ENCODE results near the gene PLA2G4E. TPM values are rescaled to one million over a fixed set of nuclear protein-coding genes. Genes with fewer than 3 reads are reported as not detected.

The PLA2G4E gene
- total RNA-seq, 1 donor from 2014 or later, result not detected

DNA sequence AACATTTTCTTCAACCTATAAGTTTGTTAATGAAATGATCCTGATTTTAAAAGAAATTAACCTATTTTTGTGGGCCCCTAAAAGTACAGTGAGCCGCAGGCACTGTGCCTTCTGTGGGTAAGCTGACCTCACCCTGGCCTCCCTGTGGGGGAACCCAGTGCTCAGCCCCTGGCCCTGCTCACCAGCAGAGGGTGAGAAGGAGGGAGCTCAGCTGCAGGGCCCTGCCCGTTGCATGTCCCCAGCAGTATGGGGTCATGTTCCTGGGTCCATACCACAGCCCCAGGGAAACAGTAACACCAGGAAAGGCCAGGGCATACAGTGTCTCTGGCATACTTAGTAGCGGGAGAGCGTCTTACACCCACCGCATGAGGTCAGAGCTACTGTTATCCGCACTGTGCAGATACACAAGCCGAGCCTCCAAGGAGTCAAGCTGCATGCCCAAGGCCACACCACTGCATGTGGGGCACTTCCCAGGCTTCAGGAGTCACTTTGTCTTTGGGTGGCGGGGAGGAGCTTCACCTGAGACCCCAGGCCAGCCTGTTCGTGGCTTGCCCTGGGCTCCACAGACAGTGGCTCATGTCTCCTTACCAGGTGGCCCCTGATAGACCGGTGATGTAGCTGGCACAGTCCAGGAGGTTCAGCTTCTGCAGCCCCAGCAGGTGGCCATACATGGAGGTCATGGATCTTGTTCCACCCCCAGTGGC lies 25.9 kb downstream of the PLA2G4E start:
- no peaks in the 10 kb centered on the region for H3K9me3 ChIP-seq (replicated peaks)
- peaks cover 6% of the 10 kb centered on the region for H3K4me1 ChIP-seq
- H3K4me3 ChIP-seq, result no peak overlapping the region
- H3K27ac ChIP-seq (replicated peaks), result no peak overlapping the region
- no peaks in the 10 kb centered on the region for H3K36me3 ChIP-seq
- H3K27me3 ChIP-seq (ENCODE audit: low read depth), result no peaks in the 10 kb centered on the region
- no peak for DNase-seq
- intact Hi-C loops (cut with micrococcal nuclease), result loop anchor here (5.0 kb wide), 1 partner anchor 57 kb away; no protein-coding TSS in a partner anchor
- TF ChIP-seq, protein P1, sequence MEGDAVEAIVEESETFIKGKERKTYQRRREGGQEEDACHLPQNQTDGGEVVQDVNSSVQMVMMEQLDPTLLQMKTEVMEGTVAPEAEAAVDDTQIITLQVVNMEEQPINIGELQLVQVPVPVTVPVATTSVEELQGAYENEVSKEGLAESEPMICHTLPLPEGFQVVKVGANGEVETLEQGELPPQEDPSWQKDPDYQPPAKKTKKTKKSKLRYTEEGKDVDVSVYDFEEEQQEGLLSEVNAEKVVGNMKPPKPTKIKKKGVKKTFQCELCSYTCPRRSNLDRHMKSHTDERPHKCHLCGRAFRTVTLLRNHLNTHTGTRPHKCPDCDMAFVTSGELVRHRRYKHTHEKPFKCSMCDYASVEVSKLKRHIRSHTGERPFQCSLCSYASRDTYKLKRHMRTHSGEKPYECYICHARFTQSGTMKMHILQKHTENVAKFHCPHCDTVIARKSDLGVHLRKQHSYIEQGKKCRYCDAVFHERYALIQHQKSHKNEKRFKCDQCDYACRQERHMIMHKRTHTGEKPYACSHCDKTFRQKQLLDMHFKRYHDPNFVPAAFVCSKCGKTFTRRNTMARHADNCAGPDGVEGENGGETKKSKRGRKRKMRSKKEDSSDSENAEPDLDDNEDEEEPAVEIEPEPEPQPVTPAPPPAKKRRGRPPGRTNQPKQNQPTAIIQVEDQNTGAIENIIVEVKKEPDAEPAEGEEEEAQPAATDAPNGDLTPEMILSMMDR (IDR thresholded peaks at IDR 0.05; ENCODE audit: borderline replicate concordance), result no peak

DNA sequence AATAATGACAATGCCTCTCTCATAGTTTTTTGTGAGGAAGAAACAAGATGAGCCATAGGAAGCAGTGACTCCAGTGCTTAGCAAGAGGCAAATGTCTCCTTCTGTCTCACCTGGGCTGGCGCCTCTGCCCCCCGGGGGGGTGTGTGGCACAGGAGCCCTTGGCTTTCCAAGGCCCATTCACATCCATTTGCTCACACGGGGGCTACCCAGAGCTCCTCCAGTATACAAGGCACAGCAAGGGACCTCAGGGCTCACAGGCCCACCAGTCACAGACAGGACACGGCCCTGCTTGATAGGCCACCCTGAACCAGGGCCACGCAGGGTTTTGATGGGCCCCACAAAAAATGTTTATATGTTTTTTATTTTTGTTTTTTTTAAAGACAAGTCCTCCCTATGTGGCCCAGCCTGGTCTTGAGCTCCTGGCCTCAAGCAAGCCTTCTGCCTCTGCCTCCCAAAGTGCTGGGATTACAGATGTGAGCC lies 26.6 kb downstream of the PLA2G4E start:
- no peak for DNase-seq
- no peaks in the 10 kb centered on the region for H3K36me3 ChIP-seq
- no peak overlapping the region for H3K4me3 ChIP-seq
- no peaks in the 10 kb centered on the region for H3K9me3 ChIP-seq (replicated peaks)
- TF ChIP-seq, protein P1 (IDR thresholded peaks at IDR 0.05; ENCODE audit: borderline replicate concordance), result no peak
- H3K27me3 ChIP-seq (ENCODE audit: low read depth), result no peaks in the 10 kb centered on the region
- intact Hi-C loops (cut with micrococcal nuclease), result loop anchor here (5.0 kb wide), 1 partner anchor 58 kb away; no protein-coding TSS in a partner anchor
- H3K27ac ChIP-seq (replicated peaks), result no peak overlapping the region
- peaks cover 6% of the 10 kb centered on the region for H3K4me1 ChIP-seq

DNA sequence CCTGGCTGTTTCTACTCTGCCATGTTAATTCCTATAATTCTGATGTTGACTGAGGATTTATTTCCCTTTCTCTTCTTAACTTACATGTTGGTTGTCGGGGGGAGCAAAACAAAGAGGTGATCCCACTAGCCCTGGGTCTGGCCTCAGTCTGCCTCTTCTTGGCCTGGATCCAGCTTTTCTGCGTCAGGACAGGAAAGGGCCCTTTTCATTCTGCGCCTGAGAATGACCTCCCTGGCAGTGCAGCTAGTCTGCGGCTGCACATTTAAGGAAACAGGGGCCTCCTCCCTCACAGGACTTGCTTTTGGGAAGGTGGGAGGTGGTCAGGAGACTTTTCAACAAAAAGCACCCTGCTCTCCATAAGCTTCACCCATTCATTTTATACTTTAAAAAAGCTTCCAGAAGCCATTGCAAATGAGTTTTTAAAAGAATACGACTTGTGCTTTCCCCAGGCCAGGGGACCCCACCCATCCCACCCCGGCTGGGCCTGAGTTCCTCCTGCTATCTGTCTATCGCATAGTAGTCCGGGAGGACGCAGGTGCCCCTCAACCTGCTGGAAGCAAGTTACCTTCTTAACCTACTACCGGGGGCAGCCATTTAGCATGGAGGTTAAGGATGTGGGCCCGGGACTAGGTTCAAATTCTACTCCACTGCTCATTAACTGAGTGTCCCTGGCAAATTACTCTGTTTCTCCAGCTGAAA lies 27.2 kb downstream of the PLA2G4E start:
- TF ChIP-seq, protein P1 (IDR thresholded peaks at IDR 0.05; ENCODE audit: borderline replicate concordance), result no peak
- no peak overlapping the region for H3K27ac ChIP-seq (replicated peaks)
- no peaks in the 10 kb centered on the region for H3K27me3 ChIP-seq (ENCODE audit: low read depth)
- intact Hi-C loops (cut with micrococcal nuclease), result loop anchor here (5.0 kb wide), 1 partner anchor 59 kb away; no protein-coding TSS in a partner anchor
- H3K36me3 ChIP-seq, result no peaks in the 10 kb centered on the region
- no peak for DNase-seq
- H3K4me3 ChIP-seq, result no peak overlapping the region
- H3K9me3 ChIP-seq (replicated peaks), result no peaks in the 10 kb centered on the region
- peaks cover 6% of the 10 kb centered on the region for H3K4me1 ChIP-seq

DNA sequence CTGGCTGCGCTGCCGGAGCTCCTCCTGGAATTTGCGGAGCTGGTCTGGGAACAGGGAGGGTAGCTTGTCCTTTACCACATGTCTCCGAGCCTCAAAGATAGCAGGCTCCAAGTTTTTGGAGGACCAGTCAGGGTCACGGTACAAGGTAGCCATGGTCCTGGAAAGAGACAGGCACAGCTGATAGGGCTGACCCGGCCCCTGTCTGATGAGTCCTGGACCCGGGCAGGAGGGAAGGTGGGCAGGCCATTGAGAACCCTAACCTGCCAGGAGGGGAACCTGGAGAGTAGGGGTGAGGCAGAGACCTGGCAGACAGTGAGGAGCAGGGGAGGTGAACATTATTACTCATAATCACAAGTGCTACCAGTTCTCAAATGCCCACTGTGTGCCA lies 28.0 kb downstream of the PLA2G4E start:
- intact Hi-C loops (cut with micrococcal nuclease), result loop anchor here (5.0 kb wide), 1 partner anchor 60 kb away; no protein-coding TSS in a partner anchor
- no peak for DNase-seq
- TF ChIP-seq, protein P1 (IDR thresholded peaks at IDR 0.05; ENCODE audit: borderline replicate concordance), result no peak

DNA sequence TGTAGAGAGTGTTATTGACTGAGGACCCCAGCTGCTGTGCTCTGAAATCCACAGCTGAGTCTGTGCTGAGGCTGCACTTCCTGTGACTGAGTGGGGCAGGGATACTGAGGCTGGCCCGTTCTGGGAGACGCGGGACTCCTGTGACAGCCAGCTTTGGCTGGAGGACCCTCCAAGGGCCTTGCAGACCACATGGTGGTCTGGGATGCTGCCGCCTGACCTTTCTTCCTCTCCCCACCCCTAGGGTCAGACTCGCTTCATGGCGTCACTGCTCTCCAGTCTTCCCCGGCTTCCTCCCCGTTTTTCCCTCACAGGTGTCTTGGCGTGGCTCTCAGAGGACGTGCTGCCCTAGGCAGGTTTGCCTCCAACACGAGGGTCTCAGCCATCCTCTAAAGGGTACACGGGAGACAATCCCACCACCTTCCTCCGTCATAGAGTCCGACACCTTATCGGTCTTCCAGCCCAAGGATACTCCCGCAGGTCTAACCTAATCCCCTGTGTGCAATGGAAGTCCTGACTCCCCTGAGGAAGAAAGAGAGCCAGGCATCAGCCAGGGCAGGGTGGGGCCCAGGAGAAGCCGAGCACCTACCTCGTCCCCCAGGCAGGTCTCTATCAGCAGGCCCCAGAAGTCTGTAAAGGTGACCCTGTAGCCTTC lies 28.6 kb downstream of the PLA2G4E start:
- DNase-seq, result no peak
- Histone ChIP-seq H3K27ac (replicated peaks) (no peak overlapping the region), H3K36me3 (no peaks in the 10 kb centered on the region), H3K4me1 (peaks cover 6% of the 10 kb centered on the region), H3K4me3 (no peak overlapping the region), H3K9me3 (replicated peaks) (no peaks in the 10 kb centered on the region), H3K27me3 (ENCODE audit: low read depth) (no peaks in the 10 kb centered on the region)
- TF ChIP-seq, protein P1 (IDR thresholded peaks at IDR 0.05; ENCODE audit: borderline replicate concordance), result no peak
- intact Hi-C loops (cut with micrococcal nuclease), result loop anchor here (5.0 kb wide), 1 partner anchor 60 kb away; no protein-coding TSS in a partner anchor

More for the DNA sequence above, 28.0 kb downstream of the PLA2G4E start:
- Histone ChIP-seq H3K4me1 (peaks cover 6% of the 10 kb centered on the region), H3K9me3 (replicated peaks) (no peaks in the 10 kb centered on the region), H3K4me3 (no peak overlapping the region), H3K27me3 (ENCODE audit: low read depth) (no peaks in the 10 kb centered on the region), H3K36me3 (no peaks in the 10 kb centered on the region), H3K27ac (replicated peaks) (no peak overlapping the region)
